ENCODE data around the gene USP36. TPM values are rescaled to one million over a fixed set of nuclear protein-coding genes. Genes with fewer than 3 reads are reported as not detected.
"Not testable (repeated sequence)": the region's sequence is repeated elsewhere in the genome, so short reads cannot be mapped to it uniquely, and the experiment has no call there.

The USP36 gene
- 10 to 100 TPM; 50.2 to 58.8 (median 55.4) TPM for total RNA-seq

DNA sequence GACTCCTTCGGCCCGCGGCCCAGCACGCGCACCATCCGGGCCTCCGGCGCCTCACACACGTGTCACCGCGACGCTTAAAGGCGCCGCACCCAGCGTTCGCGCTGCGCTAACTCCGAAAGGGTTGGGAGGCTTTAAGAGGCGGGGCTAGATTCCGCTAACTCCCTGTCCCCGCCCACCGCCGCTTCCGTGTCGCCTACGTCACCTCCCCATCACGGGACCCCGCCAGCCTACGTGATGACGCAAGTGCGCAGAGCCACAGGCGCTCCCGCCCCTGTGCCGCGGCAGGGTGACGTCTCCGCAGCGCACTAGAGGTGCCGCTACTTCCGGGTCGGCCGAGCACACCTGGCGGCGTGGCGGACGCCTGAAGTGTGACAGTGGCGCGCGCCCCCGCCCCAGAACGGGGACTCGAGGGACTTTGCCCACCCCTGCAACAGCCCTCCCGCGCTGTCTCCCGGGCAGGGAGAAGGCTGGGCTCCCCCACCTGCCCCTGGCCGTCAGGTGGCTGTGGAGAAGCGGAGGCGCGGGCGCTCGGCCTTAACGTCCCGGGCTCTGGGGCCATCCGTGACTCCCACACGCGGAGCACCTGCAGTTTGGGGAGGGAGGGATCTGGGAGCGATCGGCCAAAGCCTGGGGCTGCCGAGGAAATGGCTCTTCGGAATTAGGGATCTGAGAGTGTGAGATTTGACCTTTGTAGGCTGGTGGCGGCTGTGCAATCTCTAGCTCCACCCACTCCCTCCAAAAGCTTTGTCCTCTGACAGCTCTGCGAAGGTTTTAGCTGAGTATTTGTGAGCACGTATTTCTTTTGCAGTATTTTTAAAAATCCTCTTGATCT, at the start of gene USP36:
USP36 (minus strand) TSS at position 35 of the 832 bp plus-strand sequence. CDS start 4,451 bp downstream, outside the sequence.
- DNase-seq (ENCODE audit: low spot score in 2 of 2): peak; percentile 99 to 100
- intact Hi-C loops (cut with DNase I; ENCODE audit: low total_unique reads): no loop called here

GRCh38 chr17:78890096-78890495, 49.5 kb upstream of the USP36 start:
- H3K9me3 ChIP-seq; H3K36me3 ChIP-seq; DNase-seq (ENCODE audit: low spot score in 2 of 2); H3K27me3 ChIP-seq; intact Hi-C loops (cut with DNase I; ENCODE audit: low total_unique reads); H3K4me3 ChIP-seq: not testable (repeated sequence)
- Histone ChIP-seq H3K4me1 (peaks cover 8 to 11% of the 10 kb centered on the region in 2 donors), H3K27ac (peak overlapping the region; percentile 6 to 43)

More for the DNA sequence above, at the start of gene USP36:
- Histone ChIP-seq H3K9me3 (no peaks in the 10 kb centered on the region), H3K27me3 (no peaks in the 10 kb centered on the region), H3K36me3 (no peaks in the 10 kb centered on the region), H3K27ac (peak within 1 kb of the TSS; percentile 99 to 100), H3K4me3 (peak within 1 kb of the TSS; percentile 90 to 98 (median 95)), H3K4me1 (peaks cover 0 to 6% of the 10 kb centered on the region in 2 donors)
- TF ChIP-seq POLR2A (IDR thresholded peaks at IDR 0.05): peak; percentile 90
- TF ChIP-seq POLR2AphosphoS5 (IDR thresholded peaks at IDR 0.05): peak; percentile 98 to 100 (median 99)
- TF ChIP-seq CTCF (IDR thresholded peaks at IDR 0.05): peak in 2 of 3 donors; percentile 34 to 53

DNA sequence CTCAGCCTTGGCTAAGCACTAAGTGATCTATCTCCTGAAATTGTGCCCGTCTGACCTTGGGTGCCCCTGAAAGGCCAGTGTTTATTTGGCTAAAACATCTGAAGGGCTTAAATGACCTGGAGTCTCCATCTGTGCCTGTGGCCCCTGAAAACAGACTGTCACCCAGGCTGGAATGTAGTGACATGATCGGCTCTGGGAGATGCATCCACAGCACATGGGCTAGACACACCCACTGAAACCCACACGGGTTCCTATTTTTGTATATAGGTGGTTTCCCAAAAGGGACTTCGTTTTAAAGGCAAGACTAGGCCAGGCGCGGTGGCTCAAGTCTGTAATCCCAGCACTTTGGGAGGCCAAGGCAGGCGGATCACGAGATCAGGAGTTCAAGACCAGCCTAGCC, 48.9 kb upstream of the USP36 start:
- H3K4me1 ChIP-seq: peaks cover 8 to 17% of the 10 kb centered on the region in 2 donors
- no peaks in the 10 kb centered on the region for H3K27me3 ChIP-seq
- intact Hi-C loops (cut with DNase I; ENCODE audit: low total_unique reads): no loop called here
- no peaks in the 10 kb centered on the region for H3K36me3 ChIP-seq
- TF ChIP-seq CTCF (IDR thresholded peaks at IDR 0.05) (no peak), POLR2AphosphoS5 (IDR thresholded peaks at IDR 0.05) (no peak), POLR2A (IDR thresholded peaks at IDR 0.05) (no peak)
- DNase-seq (ENCODE audit: low spot score in 2 of 2): no peak
- H3K27ac ChIP-seq: peak overlapping the region; percentile 6 to 43
- H3K4me3 ChIP-seq: no peak overlapping the region
- H3K9me3 ChIP-seq: no peaks in the 10 kb centered on the region

- DNase-seq (ENCODE audit: low spot score in 2 of 2): no peak
- H3K27me3 ChIP-seq: no peaks in the 10 kb centered on the region
- no peak overlapping the region for H3K4me3 ChIP-seq
- no peaks in the 10 kb centered on the region for H3K36me3 ChIP-seq
- no peaks in the 10 kb centered on the region for H3K9me3 ChIP-seq
- peak overlapping the region; percentile 6 to 43 for H3K27ac ChIP-seq
- H3K4me1 ChIP-seq: peaks cover 9 to 19% of the 10 kb centered on the region in 2 donors
- TF ChIP-seq CTCF (IDR thresholded peaks at IDR 0.05): no peak
- no peak for TF ChIP-seq POLR2A (IDR thresholded peaks at IDR 0.05)
- no peak for TF ChIP-seq POLR2AphosphoS5 (IDR thresholded peaks at IDR 0.05)
- intact Hi-C loops (cut with DNase I; ENCODE audit: low total_unique reads): no loop called here
Observed at GRCh38 chr17:78888941-78889518, 48.4 kb upstream of the USP36 start.

DNA sequence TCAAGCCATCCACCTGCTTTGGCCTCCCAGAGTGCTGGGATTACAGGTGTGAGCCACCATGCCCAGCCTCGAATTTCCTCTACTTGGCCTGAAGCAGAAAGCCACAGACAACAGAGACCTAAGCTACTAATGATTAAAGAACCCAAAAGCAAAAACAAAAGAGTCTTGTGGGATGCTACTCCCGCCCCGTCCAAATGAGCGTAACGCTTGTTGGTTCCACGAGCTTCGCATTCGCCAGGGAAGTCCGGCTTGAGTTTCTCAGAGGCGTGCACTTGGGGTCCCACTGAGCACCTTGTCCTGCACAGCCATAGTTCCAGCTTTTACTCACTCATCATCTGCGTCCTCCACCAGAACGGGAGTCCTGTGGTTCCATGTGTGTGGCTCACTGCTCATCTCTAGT, 46.3 kb upstream of the USP36 start:
- no peaks in the 10 kb centered on the region for H3K9me3 ChIP-seq
- H3K36me3 ChIP-seq: no peaks in the 10 kb centered on the region
- TF ChIP-seq POLR2AphosphoS5 (IDR thresholded peaks at IDR 0.05) (no peak), CTCF (IDR thresholded peaks at IDR 0.05) (no peak), POLR2A (IDR thresholded peaks at IDR 0.05) (no peak)
- H3K27me3 ChIP-seq: no peaks in the 10 kb centered on the region
- H3K4me1 ChIP-seq: peaks cover 20% of the 10 kb centered on the region in 2 donors
- intact Hi-C loops (cut with DNase I; ENCODE audit: low total_unique reads): no loop called here
- H3K27ac ChIP-seq: peak overlapping the region in 1 of 2 donors; percentile 3
- no peak for DNase-seq (ENCODE audit: low spot score in 2 of 2)
- no peak overlapping the region for H3K4me3 ChIP-seq

Measured in breast epithelium (tissue), 4 donors.